HG02870 (cell line): ENCODE results near the gene EPHA6.

ENCODE experiments used
- ATAC-seq: cut with Tn5 transposase; IDR thresholded peaks from one replicate; pipeline ENCODE4 v1.9.1; 2021; ENCODE audit warnings: mild to moderate bottlenecking, moderate library complexity; ENCODE audit not compliant: unreplicated experiment

EPHA6 gene

DNA sequence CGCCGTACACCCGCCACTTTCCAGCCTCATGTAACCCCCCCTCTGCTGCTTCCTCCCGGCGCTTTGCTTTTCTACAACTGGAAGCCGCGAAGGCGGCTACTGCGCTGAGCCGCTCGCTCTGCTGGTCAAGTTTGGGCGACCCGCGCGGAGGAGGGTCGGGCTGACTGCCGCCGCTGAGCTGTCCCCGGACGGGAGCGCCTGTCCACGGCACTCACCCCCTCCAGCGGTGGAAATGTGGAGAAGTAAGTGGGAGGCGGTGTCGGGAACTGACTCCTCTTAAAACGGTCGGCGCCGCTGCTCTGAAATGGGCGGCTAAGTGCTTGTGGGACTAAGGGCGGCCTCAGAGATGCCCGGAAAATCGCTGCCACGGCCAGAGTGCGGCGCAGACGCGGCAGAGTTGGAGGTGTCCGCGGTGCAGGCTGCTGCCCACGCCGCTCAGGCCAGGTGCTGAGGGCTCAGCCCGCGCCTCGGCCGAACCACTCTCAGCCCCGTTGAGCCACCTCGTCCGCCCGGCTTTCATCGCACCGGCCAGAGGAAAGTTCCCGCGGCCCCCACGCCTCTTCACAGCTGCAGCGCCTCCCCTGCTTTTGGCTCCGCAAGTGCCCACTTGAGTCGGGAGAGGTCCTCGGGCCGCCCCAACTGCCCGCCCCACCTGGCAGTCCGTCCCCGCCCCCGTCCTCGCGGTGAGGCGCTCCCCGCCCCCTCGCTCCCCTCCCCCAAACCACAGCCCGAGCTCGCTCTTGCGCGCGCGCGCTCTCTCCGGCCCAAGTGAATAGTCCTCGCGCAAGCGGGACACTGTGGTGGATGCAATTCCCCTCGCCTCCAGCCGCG is at the start of gene EPHA6:
Gene EPHA6, plus strand, starts transcription at position 775 of the 831 bp plus-strand sequence.
- ATAC-seq = peak; percentile 6

DNA sequence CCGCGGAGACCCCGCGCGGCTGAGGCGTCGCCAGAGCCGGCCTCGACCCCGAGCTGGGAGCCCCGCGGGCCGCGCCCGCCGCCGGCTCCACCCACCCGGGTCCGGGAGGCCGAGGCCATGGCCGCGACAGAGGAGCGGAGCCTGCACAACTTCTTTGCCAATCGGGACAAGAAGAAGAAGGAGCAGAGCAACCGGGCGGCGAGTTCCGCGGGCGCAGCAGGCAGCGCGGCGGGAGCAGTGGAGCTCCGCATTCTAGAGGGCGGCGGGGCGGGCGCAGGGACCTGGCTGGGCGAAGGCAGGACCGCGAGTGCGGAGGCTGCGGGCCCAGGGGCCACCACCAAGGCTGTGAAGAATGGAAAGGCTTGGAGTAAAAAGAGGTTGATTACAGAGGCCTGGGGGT is 37.6 kb upstream of the EPHA6 start:
- ATAC-seq = no peak

DNA sequence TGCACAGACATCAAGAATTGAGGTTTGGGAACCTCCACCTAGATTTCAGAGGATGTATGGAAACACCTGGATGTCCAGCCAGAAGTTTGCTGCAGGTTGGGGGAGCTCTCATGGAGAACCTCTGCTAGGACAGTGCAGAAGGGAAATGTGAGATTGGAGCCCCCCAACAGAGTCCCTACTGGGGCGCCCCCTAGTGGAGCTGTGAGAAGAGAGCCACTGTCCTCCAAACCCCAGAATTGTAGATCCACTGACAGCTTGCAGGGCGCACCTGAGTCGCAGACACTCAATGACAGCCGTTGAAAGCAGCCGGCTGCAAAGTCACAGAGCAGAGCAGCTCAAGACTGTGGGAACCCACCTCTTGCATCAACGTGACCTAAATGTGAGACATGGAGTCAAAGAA is 34.6 kb upstream of the EPHA6 start:
- no peak for ATAC-seq

DNA sequence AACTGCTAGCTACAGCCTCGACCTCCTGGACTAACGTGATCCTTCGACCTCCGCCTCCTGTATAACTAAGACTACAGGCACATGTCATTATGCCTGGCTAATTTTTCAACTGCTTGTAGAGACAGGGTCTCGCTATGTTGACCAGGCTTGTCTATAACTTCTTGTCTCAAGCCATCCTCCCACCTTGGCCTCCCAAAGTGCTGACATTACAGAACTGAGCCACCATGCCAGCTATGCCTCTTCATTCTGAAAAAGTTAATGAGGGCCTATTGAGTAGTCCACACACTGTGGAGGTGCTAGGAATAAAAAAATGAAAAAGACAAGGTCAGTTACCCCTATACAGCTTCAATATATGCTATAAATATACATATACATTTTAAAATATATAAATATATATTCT is 18.3 kb upstream of the EPHA6 start:
- ATAC-seq = no peak

DNA sequence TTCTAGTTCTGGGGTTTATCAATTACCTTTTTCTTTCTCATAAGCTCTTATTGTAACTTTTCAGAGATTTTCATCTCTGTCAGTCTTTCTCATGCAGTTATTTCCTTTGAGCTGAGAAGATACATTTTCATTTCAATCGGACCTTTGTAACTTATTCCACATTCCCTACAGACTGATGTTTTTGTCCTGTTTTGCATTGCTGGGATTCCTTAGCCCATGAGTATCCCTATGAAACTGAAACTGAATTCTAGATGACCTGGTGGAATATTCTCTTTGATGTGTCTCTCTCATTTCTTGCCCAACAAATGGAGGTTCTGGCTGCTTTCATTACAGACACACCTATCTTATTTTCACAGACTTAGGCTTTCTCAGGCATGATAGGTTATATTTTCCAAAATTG is 10.5 kb upstream of the EPHA6 start:
- ATAC-seq = no peak

DNA sequence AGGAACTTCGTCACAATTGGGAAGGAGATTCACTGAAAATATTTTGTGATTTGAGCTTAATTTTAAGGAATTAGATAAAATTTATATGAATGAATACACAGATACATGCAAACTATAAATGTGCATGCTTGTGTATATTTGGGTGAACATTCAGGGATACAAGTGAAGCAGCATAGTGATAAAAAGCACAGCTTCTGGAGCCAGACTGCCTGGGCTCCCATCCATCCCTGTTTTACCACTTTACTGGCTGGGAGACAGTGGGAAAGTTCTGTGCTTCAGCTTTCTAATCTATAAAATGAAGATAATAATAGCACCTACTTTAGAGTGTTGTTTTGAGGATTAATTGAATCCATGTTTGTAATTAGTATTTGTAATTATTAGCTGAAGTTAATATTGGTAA is 8.1 kb upstream of the EPHA6 start:
- ATAC-seq = no peak

DNA sequence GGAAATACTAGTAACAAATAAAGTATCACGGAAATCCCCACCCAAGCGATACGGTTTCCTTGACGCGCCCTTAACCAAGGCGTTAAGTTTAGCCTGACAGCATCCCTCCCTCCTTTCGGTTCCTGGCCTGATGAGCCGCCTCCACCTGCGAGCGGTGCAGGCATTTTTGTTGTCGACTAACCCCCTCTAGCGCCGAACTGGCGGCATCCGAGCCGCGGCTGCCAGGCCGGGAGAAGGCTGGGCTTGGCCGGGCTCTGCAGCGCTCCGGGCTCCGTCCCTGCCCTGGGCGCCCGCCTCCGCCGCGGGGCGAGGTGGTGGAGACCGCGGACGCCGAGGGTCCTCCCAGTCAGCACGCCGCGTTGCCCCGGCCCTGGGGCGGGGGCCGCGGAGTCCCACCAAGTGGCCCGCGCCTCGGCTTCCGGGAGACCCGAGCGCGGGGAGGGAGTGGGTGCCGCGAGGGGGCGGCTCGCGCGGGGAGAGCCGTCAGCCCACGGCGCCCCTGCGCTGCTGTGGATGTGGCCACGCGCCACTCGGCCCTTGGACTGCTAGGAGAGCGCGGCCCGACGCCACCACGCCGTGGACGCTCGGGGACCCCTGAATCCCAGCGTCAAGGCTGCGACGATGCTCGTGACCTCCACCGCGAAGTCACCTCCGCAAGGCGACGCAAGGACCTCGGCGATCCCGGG is 1.1 kb upstream of the EPHA6 start:
- ATAC-seq = peak; percentile 99

DNA sequence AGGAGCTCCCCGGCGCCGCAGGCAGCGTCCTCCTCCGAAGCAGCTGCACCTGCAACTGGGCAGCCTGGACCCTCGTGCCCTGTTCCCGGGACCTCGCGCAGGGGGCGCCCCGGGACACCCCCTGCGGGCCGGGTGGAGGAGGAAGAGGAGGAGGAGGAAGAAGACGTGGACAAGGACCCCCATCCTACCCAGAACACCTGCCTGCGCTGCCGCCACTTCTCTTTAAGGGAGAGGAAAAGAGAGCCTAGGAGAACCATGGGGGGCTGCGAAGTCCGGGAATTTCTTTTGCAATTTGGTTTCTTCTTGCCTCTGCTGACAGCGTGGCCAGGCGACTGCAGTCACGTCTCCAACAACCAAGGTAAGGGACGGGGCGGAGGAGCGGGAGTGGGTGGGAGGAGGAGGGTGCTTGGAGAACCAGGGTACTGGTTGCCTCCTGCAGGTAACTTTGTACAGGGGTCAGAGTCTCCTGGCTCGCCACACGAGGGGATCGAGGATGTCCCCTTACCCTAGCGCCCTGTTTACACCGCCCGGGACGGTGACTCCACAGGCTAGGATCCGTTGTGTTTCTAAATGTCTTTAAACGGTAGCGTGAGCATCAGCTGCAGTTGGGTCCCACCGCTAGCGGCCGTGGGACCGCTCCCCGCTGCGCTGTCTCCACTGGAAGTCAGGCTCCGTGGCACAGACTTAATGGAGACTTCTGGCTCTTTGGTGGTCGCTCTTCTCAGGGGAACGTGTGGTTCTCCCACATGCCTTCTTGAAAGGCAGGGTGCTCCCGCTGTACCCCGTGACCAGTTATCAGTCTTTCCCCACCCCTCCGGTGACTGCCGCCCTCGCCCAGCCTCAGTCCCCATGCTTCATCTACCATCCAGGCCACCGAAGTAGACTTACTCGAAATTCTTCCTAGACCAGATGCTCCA is 515 bp downstream of the EPHA6 start:
- no peak for ATAC-seq

DNA sequence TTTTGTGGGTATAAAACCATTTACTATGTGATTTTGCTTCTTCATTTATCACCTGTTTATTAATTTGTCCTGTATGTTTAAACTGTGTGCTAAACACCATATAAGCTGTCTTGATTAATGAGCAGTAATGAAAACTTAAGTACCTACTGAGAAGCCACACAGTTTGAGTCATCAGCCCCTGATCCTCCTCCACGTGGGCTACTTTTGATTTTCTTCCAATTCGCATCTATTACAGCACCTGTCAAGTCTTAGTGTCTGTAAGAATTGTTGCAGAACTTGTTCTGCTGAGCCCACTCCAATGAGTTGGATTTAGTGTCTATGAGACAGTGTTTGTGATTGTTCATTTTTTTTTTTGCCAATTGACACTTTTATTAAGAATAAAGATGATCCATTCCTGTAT is 16.8 kb downstream of the EPHA6 start:
- no peak for ATAC-seq

DNA sequence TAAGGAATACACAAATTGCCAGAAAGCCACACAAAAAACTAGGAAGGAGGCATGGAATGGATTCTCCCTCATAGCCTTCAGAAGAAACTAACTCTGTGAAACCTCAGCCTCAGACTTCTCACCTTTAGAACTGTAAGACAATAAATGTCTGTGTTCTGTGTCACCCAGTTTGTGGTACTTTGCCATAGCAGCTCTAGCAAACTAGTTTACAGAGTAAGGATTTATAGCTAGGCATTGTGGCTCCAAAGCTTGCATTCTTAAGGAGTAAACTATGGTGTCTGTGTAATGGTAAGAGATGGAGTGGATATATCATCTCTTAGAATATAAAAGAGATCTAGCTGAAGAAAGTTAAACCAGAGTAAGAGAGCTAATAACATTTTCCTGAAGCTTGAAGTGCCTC is 18.9 kb downstream of the EPHA6 start:
- no peak for ATAC-seq

DNA sequence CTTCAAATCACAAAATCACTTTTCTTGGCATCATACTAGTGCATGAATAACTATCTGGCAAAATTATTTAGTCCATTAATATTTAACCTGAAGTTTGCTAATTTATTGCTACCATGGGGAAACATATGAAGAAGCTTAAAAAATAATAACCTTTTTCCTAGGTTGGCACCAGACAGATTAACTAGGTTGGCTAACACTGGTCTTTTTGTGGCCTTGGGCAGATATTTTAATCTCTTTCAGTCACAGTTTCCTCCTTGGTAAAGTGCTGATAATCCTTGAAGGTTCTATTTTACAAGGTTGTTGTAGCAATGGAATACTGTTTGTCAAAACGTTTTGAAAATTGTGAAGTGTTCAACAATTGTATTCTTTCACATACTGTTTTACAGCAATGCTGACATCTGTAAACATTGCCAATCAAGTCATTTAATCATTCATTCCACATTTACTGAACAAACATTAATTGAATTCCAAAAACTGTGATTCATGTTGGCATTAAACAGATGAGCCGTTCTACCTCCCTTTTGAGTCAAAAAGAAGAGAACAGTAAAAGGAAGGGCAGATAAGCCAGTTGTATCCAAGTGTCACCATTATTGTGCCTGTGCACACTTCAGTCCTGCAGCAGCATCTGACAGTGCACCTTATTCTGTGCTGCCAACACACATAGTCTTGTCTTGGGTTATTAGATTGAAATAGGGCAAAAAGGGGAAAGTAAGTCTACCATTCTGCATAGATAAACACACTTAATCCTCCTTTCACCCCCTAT is 21.9 kb downstream of the EPHA6 start:
- ATAC-seq = no peak

DNA sequence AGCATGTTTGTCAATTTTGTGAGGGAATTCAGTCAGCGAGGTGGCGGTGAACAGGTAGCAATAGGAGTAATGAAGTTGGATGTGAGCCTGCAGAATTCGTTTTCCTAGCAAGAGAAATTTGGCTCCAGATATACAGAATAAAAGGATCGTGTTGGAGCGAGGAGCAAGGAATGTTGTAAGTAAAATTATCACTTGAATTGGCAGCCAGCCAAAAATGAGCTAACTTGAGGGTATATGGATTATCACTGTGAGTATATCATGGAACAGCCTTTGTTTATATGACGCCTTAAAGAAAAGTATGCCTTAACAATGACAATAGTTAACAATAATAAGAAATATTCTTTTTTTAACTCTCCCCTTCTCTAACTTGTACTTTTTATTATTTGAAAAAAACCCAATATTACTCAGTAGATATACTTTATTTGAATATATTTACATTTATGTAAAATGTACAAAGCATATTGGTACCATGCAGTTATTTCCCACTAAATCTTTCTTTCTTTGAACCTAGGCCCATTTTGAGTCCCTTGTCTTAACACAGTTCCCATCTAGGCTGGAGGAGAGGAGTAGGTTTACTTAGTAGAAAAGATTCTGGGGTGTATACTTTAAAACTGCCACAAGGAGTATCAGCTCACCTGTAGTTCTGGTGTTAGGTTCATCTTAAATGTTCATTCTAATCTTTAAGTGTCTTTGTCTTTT is 29.3 kb downstream of the EPHA6 start:
- no peak for ATAC-seq

DNA sequence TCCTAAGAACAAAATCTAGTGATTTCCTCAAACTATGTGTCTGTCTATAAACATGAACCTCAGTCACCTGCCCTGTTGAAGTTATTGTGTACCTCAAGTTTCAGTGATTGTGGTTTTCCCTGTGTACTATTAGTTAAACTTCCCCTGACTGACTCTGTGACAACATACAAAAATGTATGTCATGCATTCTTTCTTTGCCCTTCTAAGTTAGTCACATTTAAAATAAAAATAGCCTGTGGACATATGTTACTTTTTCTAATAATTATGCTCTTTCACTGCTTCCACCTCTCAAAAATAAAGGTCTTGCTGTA is 29.8 kb downstream of the EPHA6 start:
- ATAC-seq = no peak

DNA sequence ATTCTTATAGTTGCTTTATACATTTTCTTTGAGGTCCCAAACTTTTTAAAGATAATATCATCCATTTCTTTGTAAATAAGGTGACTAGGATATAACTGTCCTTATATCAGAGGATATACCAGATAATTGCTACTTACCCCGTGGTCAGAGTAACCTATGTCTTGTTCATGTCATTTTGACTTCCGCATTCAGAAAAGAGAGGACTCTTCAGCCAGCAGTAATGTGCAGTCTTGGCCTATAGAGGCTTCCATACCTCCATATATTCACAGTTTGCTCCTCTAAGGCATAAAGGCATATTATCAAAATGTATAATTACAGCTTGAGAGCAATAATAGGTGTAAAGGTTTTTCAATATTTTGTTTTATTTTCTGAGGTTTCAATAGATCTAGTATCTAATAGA is 38.5 kb downstream of the EPHA6 start:
- no peak for ATAC-seq

DNA sequence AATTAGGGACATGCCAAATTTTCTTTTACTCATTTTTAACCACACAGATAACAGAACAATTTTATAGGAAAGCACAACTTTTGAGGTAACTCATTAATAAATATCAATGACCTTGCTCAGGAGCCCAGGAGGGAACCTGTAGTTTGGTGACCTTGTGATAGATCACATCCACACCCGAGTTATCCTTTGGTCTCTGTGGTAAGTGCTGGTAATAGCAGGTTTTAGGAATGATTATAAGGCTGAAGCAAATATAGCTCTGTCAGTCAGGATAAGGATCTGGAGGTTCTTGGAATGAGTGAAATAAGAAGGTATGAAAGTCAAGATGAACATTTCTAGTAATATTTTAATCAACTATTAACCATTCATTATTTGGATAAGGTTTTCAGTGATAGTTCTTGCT is 46.5 kb downstream of the EPHA6 start:
- no peak for ATAC-seq

DNA sequence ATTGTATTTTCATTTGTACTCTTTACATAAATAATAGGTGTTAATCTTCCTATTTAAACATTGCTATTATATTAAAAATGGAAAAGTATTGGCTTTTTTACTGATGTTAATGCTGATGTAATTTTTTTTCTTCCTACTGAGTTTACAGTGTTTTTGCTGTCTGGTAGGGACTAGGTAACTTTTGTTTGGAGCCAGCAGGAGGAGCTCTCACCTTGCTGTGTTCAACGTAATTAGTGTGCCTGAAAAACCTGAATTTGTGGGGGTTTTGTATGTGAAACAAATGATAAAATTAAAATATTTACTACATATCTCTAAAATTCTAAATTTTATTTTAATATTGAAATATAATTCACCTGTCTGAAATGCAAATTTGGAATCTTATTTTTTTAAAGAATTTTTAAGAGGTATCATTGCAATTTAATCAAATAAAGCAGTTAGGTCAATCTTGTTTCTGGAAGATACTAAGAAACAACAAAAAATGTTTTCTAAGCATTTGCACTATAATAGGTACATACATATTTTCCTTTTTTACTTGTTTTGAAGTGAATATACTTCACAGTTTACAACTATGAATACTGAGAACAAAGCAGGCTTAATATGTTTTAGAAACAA is 48.8 kb downstream of the EPHA6 start:
- ATAC-seq = peak; percentile 69

DNA sequence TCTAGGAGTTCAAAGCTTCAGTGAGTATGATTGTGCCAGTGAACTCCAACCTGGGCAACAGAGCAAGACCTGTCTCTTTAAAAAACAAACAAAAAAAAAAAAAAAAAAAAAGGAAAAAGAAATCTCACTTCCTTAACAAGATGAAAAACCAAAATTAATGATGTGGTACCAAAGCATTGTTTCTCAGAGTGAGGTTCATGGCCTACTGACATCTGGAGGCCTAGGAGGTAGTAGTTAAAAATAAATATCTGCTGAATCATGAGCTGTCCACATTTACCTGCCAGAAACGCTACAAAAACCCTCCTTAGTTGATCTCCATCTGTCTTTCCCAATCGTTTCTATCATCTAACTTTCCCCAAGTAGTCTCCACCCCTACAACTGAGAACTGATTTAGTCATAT is 51.2 kb downstream of the EPHA6 start:
- no peak for ATAC-seq

DNA sequence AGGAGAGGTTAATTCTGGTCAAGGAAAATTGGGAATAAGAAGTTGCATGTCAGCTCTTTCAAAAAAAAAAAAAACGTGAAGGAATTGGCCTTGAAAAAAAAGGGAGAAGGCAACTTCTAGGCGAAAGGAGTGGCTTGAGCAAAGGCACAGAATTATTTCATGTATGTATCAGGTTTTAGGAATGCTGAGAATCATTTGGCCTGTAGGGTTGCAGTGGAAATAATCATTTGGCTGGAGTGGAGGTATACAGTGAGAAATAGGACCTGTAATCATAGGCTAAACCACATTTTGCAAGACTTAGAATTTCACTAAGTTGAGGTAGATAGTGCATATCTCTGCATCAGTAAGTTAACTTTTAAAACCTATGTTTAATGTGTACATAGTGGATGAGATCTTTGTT is 54.9 kb downstream of the EPHA6 start:
- ATAC-seq = no peak

DNA sequence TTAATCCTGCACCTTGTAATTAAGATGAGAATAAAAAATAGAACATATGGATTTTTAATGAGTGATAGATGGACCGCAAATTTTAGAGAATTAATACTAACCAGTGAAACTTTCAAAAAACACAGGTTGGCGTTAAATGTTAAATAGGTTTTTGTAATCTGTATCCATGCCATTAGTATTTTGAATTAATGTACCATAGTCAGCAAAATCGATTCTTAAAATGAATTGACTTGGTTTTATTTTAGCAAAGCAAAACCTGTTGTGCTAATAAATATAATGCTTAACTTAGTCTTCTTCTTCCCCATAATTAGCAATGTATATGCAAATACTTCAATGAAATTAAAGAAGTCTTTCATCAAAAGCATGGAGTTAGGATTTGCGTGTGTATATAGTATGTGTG is 63.1 kb downstream of the EPHA6 start:
- no peak for ATAC-seq

DNA sequence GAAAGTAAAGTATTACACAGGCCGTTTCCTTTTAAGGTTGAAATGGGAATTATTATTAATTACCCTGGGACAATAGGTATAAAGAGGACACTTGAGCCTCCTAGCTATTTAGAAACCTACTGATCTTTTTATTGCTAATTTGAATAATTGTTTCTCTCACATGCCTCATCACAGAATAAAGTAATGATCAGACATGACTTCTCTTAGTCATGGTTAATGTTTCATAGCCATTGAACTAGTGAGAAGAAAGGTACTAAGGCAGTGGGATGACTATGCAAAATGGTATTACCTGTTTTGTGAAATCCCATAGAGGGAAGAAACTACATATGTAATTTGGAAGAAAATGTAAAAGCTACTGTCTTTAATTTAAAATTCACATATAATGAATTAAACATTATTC is 85.6 kb downstream of the EPHA6 start:
- no peak for ATAC-seq
